ENCODE results near the gene HOXA4.

HOXA4 gene

DNA sequence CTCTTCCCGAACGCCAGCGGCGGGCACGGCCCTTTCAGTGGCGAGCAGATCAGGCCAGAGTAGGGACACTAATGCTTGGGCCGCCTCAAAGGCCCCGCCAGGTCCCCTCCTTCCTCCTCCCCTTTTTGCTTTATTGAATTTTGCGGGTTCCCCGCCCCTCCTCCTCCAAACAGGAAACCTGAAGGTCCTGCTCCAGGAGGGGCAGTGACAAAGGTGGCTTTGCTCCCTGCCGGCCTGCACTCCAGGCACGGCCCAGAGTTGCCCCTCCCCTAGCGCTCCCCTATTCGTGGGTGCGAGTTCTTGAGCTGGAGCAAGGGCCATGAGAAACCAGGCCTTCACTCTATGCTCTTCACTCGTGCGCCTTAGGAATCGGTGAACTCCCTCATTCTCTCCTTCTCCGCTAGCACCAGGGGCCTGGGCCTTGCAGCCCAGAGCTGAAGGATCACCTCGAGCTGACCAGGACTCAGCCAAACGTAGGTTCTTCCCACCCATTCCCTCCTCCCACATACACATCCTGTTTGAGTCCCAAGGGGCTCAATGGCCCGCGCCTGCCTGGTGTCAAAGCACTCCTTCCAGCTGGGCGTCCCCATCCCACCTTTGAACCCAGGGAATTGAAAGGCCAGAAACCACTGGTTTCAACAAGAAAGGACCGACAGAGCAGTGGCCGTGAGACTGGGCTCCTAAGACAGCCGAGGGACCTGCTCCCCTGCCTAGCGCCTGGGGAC lies 17.6 kb upstream of the HOXA4 start:
- DNase-seq, result peak in 1 of 2 donors; percentile 80
- H3K27me3 ChIP-seq, result no peaks in the 10 kb centered on the region
- intact Hi-C loops (cut with DNase I; ENCODE audit: low total_unique reads), result no loop called here
- H3K9me3 ChIP-seq, result no peaks in the 10 kb centered on the region
- peak overlapping the region; percentile 71 to 94 for H3K27ac ChIP-seq
- H3K36me3 ChIP-seq, result peaks cover 25 to 33% (median 25%) of the 10 kb centered on the region in 3 donors
- TF ChIP-seq, protein P1, sequence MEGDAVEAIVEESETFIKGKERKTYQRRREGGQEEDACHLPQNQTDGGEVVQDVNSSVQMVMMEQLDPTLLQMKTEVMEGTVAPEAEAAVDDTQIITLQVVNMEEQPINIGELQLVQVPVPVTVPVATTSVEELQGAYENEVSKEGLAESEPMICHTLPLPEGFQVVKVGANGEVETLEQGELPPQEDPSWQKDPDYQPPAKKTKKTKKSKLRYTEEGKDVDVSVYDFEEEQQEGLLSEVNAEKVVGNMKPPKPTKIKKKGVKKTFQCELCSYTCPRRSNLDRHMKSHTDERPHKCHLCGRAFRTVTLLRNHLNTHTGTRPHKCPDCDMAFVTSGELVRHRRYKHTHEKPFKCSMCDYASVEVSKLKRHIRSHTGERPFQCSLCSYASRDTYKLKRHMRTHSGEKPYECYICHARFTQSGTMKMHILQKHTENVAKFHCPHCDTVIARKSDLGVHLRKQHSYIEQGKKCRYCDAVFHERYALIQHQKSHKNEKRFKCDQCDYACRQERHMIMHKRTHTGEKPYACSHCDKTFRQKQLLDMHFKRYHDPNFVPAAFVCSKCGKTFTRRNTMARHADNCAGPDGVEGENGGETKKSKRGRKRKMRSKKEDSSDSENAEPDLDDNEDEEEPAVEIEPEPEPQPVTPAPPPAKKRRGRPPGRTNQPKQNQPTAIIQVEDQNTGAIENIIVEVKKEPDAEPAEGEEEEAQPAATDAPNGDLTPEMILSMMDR (IDR thresholded peaks at IDR 0.05), result no peak
- peak overlapping the region; percentile 66 to 78 for H3K4me3 ChIP-seq
- peaks cover 10 to 43% (median 35%) of the 10 kb centered on the region in 4 donors for H3K4me1 ChIP-seq

DNA sequence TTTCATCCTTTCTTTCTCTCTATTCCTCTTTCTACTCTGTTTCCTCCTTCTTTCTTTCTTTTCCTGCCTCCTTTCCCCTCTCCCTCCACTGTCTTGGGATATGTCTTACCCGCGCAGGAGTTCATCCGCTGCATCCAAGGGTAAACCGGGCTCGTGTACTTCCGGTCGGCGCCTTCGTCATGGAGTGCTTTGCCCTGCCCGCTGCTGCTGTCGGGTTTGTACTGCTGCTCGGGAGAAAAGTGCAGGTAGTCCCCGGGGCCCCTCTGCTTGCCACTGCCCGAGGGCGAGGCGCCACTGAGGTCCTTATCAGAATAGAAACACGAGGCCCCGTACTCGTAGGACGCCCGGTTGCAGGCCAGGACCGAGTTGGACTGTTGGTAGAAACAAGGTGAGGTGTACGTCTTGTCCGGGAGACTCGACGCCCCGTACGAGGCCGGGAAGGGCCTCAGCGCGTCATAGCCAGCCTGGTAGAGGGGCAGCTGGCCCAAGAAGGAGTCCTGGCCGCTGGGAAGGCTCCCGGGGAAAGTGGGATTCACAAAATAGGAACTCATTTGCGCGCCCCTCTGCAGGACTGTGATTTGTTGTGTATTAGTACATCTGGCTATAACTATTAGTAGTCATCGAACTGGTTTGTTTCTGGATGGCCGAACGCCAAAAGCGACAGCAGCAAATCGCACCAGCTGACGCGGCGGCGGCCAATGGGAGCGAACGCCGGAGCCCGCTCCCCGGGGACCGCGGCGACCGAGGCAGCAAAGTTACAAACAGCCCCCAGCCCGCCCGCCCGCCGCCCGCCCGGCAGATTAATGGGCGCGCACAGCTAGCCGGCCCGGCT lies 16.9 kb upstream of the HOXA4 start, which contains the start of gene HOXA6:
Gene HOXA6 (minus strand): TSS at position 576 of the 832 bp plus-strand sequence. CDS start 25 bp downstream, at position 551.
- peak; percentile 73 to 88 for DNase-seq
- Histone ChIP-seq H3K4me3 (peak within 1 kb of the TSS; percentile 66 to 78), H3K27me3 (no peaks in the 10 kb centered on the region), H3K4me1 (peaks cover 10 to 36% (median 29%) of the 10 kb centered on the region in 4 donors), H3K9me3 (no peaks in the 10 kb centered on the region), H3K27ac (peak within 1 kb of the TSS; percentile 71 to 94), H3K36me3 (peaks cover 29 to 39% (median 32%) of the 10 kb centered on the region in 3 donors)
- TF ChIP-seq, protein P1 (IDR thresholded peaks at IDR 0.05), result no peak
- intact Hi-C loops (cut with DNase I; ENCODE audit: low total_unique reads), result no loop called here

DNA sequence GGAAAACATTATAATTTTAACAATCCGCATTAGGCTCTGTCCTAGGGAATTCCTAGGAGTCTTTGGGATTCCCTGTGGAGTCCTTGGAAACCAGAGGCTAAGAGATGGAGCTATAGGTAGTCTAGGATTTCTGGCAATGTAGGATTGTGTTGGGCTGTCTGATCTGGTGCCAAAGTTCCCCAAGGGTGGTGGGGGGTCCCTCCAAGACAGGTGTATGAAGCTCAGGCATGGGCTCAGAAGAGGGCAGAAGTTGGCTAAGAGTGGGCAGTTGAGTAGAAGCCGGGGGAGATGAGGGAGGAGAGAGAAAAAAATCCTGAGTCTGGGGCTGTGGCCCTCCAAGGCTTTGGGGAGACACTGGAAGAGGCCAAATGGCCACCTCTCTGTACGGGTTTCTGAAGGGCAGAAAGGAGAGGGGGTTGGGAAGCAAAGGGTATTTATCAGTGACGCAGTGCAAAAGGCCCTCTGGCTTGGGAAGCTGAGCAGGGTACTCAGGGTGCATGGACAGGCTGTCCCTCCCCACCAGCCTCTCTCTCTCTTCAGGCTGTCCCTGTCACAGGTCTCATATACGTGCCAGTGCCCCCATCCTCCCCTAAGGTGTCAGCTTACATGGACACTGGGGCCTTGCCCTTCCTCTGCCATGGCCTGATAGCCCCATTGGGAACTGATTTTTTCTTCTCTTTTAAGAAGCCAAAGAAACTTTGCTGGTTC lies 16.1 kb upstream of the HOXA4 start:
- intact Hi-C loops (cut with DNase I; ENCODE audit: low total_unique reads), result no loop called here
- peaks cover 34 to 44% (median 37%) of the 10 kb centered on the region in 3 donors for H3K36me3 ChIP-seq
- H3K4me3 ChIP-seq, result no peak overlapping the region
- H3K4me1 ChIP-seq, result peaks cover 10 to 36% (median 29%) of the 10 kb centered on the region in 4 donors
- DNase-seq, result no peak
- H3K9me3 ChIP-seq, result no peaks in the 10 kb centered on the region
- no peaks in the 10 kb centered on the region for H3K27me3 ChIP-seq
- TF ChIP-seq, protein P1 (IDR thresholded peaks at IDR 0.05), result no peak
- peak overlapping the region; percentile 71 to 94 for H3K27ac ChIP-seq

DNA sequence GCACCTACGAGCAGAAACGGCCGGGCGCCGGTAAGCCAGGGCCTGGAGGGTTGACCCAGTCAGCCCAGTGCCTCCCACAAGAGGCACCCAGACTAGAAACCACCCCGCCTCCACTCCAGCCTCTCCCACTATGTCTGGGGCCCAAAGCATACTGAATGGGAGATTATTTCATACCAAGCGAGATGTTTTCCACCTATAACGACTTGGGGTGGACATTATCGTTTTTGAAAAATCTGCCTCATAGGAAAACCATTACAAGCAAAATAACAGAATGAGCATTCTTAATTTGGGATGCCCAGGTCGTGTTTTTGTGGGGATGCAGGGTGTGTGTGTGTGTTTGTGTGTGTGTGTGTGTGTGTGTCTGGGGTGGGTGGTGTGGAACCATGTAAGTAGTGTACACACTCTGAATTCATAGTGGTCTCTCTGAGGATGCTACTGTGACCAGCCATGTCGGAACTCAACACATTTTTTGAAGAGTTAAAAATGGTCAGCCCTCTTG lies 15.4 kb upstream of the HOXA4 start:
- no peak overlapping the region for H3K4me3 ChIP-seq

More for the DNA sequence above, 15.4 kb upstream of the HOXA4 start:
- Histone ChIP-seq H3K9me3 (no peaks in the 10 kb centered on the region), H3K36me3 (peaks cover 37 to 47% (median 40%) of the 10 kb centered on the region in 3 donors), H3K27me3 (no peaks in the 10 kb centered on the region), H3K27ac (no peak overlapping the region), H3K4me1 (peaks cover 10 to 36% (median 29%) of the 10 kb centered on the region in 4 donors)
- TF ChIP-seq, protein P1 (IDR thresholded peaks at IDR 0.05), result no peak
- no peak for DNase-seq
- intact Hi-C loops (cut with DNase I; ENCODE audit: low total_unique reads), result no loop called here
